ENCODE results near the gene ZBBX. TPM values are rescaled to one million over a fixed set of nuclear protein-coding genes. Genes with fewer than 3 reads are reported as not detected.

The ZBBX gene
- total RNA-seq, 5 donors from 2014 or later (not counting 1 experiment from before 2014, with no cell fraction given) = not detected

- Histone ChIP-seq H3K4me3 (ENCODE audit: control insufficient read depth in 1 of 2, extremely low read depth in 1 of 2, low read length in 1 of 2) (no peak overlapping the region), H3K36me3 (ENCODE audit: control insufficient read depth in 2 of 2, extremely low read depth in 1 of 2, insufficient read depth in 1 of 2, low read length in 1 of 2) (no peaks in the 10 kb centered on the region), H3K27me3 (replicated peaks in 1 of 2; ENCODE audit: control insufficient read depth in 2 of 2, extremely low read depth in 1 of 2, insufficient read depth in 2 of 2, low read length in 1 of 2) (peaks cover 0 to 3% of the 10 kb centered on the region in 2 experiments), H3K27ac (ENCODE audit: low read length) (no peak overlapping the region), H3K4me1 (ENCODE audit: control insufficient read depth in 1 of 2, extremely low read depth in 1 of 2, insufficient read depth in 2 of 2, low read length in 2 of 2) (no peaks in the 10 kb centered on the region), H3K9me3 (no peaks in the 10 kb centered on the region)
- Mint-ChIP-seq H3K36me3 (no peaks in the 10 kb centered on the region), H3K4me3 (no peak overlapping the region), H3K4me1 (no peaks in the 10 kb centered on the region), H3K27me3 (no peaks in the 10 kb centered on the region), H3K9me3 (no peaks in the 10 kb centered on the region), H3K27ac (no peak overlapping the region)
- DNase-seq (no peak), ATAC-seq (replicated peaks in 1 of 4) (no peak)
- ChIA-PET POLR2A (no interaction called here), CTCF (no interaction called here)
Measured at GRCh38 chr3:167246252-167246651, 133.8 kb downstream of the ZBBX start.

DNA sequence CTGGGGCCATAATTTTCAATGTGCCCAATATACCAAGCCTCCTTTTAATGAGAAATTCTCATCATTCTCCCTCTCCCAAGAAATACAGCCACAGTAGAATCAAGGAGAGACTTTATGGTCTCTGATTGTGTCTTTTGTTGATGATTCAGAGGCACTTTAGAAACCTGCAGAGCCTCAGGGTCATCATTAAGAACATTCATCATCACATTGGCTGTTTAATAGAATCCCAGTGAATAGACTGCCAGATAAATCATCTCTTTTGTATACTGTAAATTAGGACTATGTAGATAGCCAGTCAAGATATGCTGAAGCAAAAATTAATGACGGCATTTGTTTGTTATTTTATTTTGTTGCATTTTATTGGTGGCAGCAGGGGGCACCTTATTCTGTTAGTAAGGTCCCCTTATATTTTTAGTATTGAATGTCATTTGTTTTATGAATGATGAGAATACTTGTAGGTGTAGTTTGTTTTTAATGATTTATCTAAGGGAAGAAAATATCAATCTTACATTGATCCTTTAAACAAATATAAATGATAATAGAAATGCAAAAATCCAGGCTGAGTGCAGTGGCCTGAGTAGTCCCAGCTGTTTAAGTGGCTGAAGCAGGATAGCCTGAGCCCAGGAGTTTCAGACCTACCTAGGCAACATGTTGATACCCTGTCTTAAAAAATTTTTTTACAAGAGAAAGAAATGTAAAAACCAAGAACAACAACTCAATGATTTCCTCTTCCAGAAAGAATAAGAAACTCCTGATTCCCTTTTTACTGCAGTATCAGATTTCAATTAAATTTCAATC lies 138.8 kb downstream of the ZBBX start:
- Mint-ChIP-seq H3K9me3 (peaks cover 0 to 4% (median 0%) of the 10 kb centered on the region in 3 donors), H3K36me3 (no peaks in the 10 kb centered on the region), H3K27ac (no peak overlapping the region), H3K27me3 (no peaks in the 10 kb centered on the region), H3K4me3 (no peak overlapping the region), H3K4me1 (no peaks in the 10 kb centered on the region)
- no peaks in the 10 kb centered on the region for H3K27me3 ChIP-seq (replicated peaks in 1 of 2; ENCODE audit: control insufficient read depth in 2 of 2, extremely low read depth in 1 of 2, insufficient read depth in 2 of 2, low read length in 1 of 2)
- H3K9me3 ChIP-seq = no peaks in the 10 kb centered on the region
- H3K4me3 ChIP-seq (ENCODE audit: control insufficient read depth in 1 of 2, extremely low read depth in 1 of 2, low read length in 1 of 2) = no peak overlapping the region
- ChIA-PET POLR2A (no interaction called here), CTCF (no interaction called here)
- ATAC-seq (replicated peaks in 1 of 4) = no peak
- no peaks in the 10 kb centered on the region for H3K4me1 ChIP-seq (ENCODE audit: control insufficient read depth in 1 of 2, extremely low read depth in 1 of 2, insufficient read depth in 2 of 2, low read length in 2 of 2)
- no peaks in the 10 kb centered on the region for H3K36me3 ChIP-seq (ENCODE audit: control insufficient read depth in 2 of 2, extremely low read depth in 1 of 2, insufficient read depth in 1 of 2, low read length in 1 of 2)
- WGBS (ENCODE audit: insufficient coverage) = no CpG with 5 or more reads among the region's 1 CpG
- no peak overlapping the region for H3K27ac ChIP-seq (ENCODE audit: low read length)
- DNase-seq = no peak

- POLR2A ChIA-PET = no interaction called here
- H3K4me3 Mint-ChIP-seq = no peak overlapping the region
- no peaks in the 10 kb centered on the region for H3K4me1 ChIP-seq (ENCODE audit: control insufficient read depth in 1 of 2, extremely low read depth in 1 of 2, insufficient read depth in 2 of 2, low read length in 2 of 2)
Measured at GRCh38 chr3:167228135-167228534, 152.0 kb downstream of the ZBBX start.

GRCh38 chr3:167225821-167226220 lies 154.3 kb downstream of the ZBBX start:
- no peak overlapping the region for H3K4me3 Mint-ChIP-seq
- ChIA-PET POLR2A (no interaction called here), CTCF (no interaction called here)
- H3K36me3 Mint-ChIP-seq = no peaks in the 10 kb centered on the region
- Histone ChIP-seq H3K27ac (ENCODE audit: low read length) (no peak overlapping the region), H3K9me3 (no peaks in the 10 kb centered on the region), H3K4me3 (ENCODE audit: control insufficient read depth in 1 of 2, extremely low read depth in 1 of 2, low read length in 1 of 2) (no peak overlapping the region), H3K27me3 (replicated peaks in 1 of 2; ENCODE audit: control insufficient read depth in 2 of 2, extremely low read depth in 1 of 2, insufficient read depth in 2 of 2, low read length in 1 of 2) (no peaks in the 10 kb centered on the region), H3K4me1 (ENCODE audit: control insufficient read depth in 1 of 2, extremely low read depth in 1 of 2, insufficient read depth in 2 of 2, low read length in 2 of 2) (no peaks in the 10 kb centered on the region), H3K36me3 (ENCODE audit: control insufficient read depth in 2 of 2, extremely low read depth in 1 of 2, insufficient read depth in 1 of 2, low read length in 1 of 2) (no peaks in the 10 kb centered on the region)
- WGBS (ENCODE audit: insufficient coverage) = no CpG with 5 or more reads among the region's 1 CpG
- DNase-seq (no peak), ATAC-seq (replicated peaks in 1 of 4) (no peak)
- no peak overlapping the region for H3K27ac Mint-ChIP-seq
- H3K27me3 Mint-ChIP-seq = no peaks in the 10 kb centered on the region
- H3K4me1 Mint-ChIP-seq = no peaks in the 10 kb centered on the region
- peaks cover 7 to 12% (median 11%) of the 10 kb centered on the region in 3 donors for H3K9me3 Mint-ChIP-seq

More at GRCh38 chr3:167228135-167228534, 152.0 kb downstream of the ZBBX start:
- peaks cover 4 to 7% (median 7%) of the 10 kb centered on the region in 3 donors for H3K9me3 Mint-ChIP-seq
- CTCF ChIA-PET = no interaction called here
- H3K36me3 Mint-ChIP-seq = no peaks in the 10 kb centered on the region
- no peaks in the 10 kb centered on the region for H3K27me3 Mint-ChIP-seq
- no CpG with 5 or more reads among the region's 3 CpGs for WGBS (ENCODE audit: insufficient coverage)
- no peaks in the 10 kb centered on the region for H3K36me3 ChIP-seq (ENCODE audit: control insufficient read depth in 2 of 2, extremely low read depth in 1 of 2, insufficient read depth in 1 of 2, low read length in 1 of 2)
- DNase-seq = no peak
- ATAC-seq (replicated peaks in 1 of 4) = no peak
- H3K27me3 ChIP-seq (replicated peaks in 1 of 2; ENCODE audit: control insufficient read depth in 2 of 2, extremely low read depth in 1 of 2, insufficient read depth in 2 of 2, low read length in 1 of 2) = no peaks in the 10 kb centered on the region
- H3K27ac ChIP-seq (ENCODE audit: low read length) = no peak overlapping the region
- H3K9me3 ChIP-seq = no peaks in the 10 kb centered on the region
- H3K27ac Mint-ChIP-seq = no peak overlapping the region
- no peak overlapping the region for H3K4me3 ChIP-seq (ENCODE audit: control insufficient read depth in 1 of 2, extremely low read depth in 1 of 2, low read length in 1 of 2)
- no peaks in the 10 kb centered on the region for H3K4me1 Mint-ChIP-seq

GRCh38 chr3:167209011-167209410 lies 171.1 kb downstream of the ZBBX start:
- no peak for ATAC-seq (replicated peaks in 1 of 4)
- CTCF ChIA-PET = no interaction called here

DNA sequence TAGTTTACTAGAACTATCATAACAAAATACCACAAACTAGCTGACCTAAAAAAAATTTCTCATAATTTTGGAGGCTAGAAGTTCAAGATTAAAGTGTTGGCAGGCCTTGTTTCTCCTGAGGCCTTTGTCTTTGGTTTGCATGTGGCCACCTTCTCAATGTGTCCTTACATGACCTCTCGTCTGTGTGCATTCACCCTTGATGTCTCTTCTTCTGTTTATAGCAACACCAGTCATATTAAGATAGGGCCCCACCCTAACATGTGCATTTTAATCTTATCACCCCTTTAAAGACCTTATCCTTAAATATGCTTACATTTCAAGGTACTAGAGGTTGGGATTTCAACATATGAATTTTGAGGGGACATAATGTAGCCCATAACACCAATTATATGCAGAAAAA lies 177.0 kb downstream of the ZBBX start:
- Histone ChIP-seq H3K27me3 (replicated peaks in 1 of 2; ENCODE audit: control insufficient read depth in 2 of 2, extremely low read depth in 1 of 2, insufficient read depth in 2 of 2, low read length in 1 of 2) (no peaks in the 10 kb centered on the region), H3K9me3 (no peaks in the 10 kb centered on the region), H3K4me3 (ENCODE audit: control insufficient read depth in 1 of 2, extremely low read depth in 1 of 2, low read length in 1 of 2) (no peak overlapping the region), H3K27ac (ENCODE audit: low read length) (no peak overlapping the region), H3K4me1 (ENCODE audit: control insufficient read depth in 1 of 2, extremely low read depth in 1 of 2, insufficient read depth in 2 of 2, low read length in 2 of 2) (no peaks in the 10 kb centered on the region), H3K36me3 (ENCODE audit: control insufficient read depth in 2 of 2, extremely low read depth in 1 of 2, insufficient read depth in 1 of 2, low read length in 1 of 2) (no peaks in the 10 kb centered on the region)
- CTCF ChIA-PET = no interaction called here
- POLR2A ChIA-PET = no interaction called here
- no peak overlapping the region for H3K27ac Mint-ChIP-seq
- no peaks in the 10 kb centered on the region for H3K27me3 Mint-ChIP-seq
- H3K36me3 Mint-ChIP-seq = no peaks in the 10 kb centered on the region
- DNase-seq = no peak
- ATAC-seq (replicated peaks in 1 of 4) = no peak
- H3K4me1 Mint-ChIP-seq = no peaks in the 10 kb centered on the region
- H3K9me3 Mint-ChIP-seq = peaks cover 0 to 11% (median 9%) of the 10 kb centered on the region in 3 donors
- H3K4me3 Mint-ChIP-seq = no peak overlapping the region
- no CpG with 5 or more reads among the region's 1 CpG for WGBS (ENCODE audit: insufficient coverage)

More at GRCh38 chr3:167209011-167209410, 171.1 kb downstream of the ZBBX start:
- Mint-ChIP-seq H3K27ac (no peak overlapping the region), H3K9me3 (peaks cover 3 to 16% (median 9%) of the 10 kb centered on the region in 3 donors), H3K4me3 (no peak overlapping the region), H3K4me1 (no peaks in the 10 kb centered on the region), H3K27me3 (no peaks in the 10 kb centered on the region), H3K36me3 (no peaks in the 10 kb centered on the region)
- Histone ChIP-seq H3K4me3 (ENCODE audit: control insufficient read depth in 1 of 2, extremely low read depth in 1 of 2, low read length in 1 of 2) (no peak overlapping the region), H3K36me3 (ENCODE audit: control insufficient read depth in 2 of 2, extremely low read depth in 1 of 2, insufficient read depth in 1 of 2, low read length in 1 of 2) (no peaks in the 10 kb centered on the region), H3K27me3 (replicated peaks in 1 of 2; ENCODE audit: control insufficient read depth in 2 of 2, extremely low read depth in 1 of 2, insufficient read depth in 2 of 2, low read length in 1 of 2) (peaks cover 0 to 3% of the 10 kb centered on the region in 2 experiments), H3K9me3 (no peaks in the 10 kb centered on the region), H3K27ac (ENCODE audit: low read length) (no peak overlapping the region), H3K4me1 (ENCODE audit: control insufficient read depth in 1 of 2, extremely low read depth in 1 of 2, insufficient read depth in 2 of 2, low read length in 2 of 2) (no peaks in the 10 kb centered on the region)
- DNase-seq = no peak
- POLR2A ChIA-PET = interaction anchor here in 1 of 2 donors (0.6 kb wide), 1 partner anchor 10 kb away, joined by 3 read pairs; no protein-coding TSS in a partner anchor
